SH-SY5Y (cell line): ENCODE results near the gene VPS35.

ENCODE experiments used
- GATA2 ChIP-seq: IDR thresholded peaks from 2 replicates; pipeline ENCODE4 v1.6.1; 2011; ENCODE audit warnings: mild to moderate bottlenecking, low read depth, low read length
- GATA3 ChIP-seq: IDR thresholded peaks from 2 replicates; pipeline ENCODE4 v1.6.1; 2011; ENCODE audit warnings: low read depth, mild to moderate bottlenecking, low read length, moderate library complexity

DNA sequence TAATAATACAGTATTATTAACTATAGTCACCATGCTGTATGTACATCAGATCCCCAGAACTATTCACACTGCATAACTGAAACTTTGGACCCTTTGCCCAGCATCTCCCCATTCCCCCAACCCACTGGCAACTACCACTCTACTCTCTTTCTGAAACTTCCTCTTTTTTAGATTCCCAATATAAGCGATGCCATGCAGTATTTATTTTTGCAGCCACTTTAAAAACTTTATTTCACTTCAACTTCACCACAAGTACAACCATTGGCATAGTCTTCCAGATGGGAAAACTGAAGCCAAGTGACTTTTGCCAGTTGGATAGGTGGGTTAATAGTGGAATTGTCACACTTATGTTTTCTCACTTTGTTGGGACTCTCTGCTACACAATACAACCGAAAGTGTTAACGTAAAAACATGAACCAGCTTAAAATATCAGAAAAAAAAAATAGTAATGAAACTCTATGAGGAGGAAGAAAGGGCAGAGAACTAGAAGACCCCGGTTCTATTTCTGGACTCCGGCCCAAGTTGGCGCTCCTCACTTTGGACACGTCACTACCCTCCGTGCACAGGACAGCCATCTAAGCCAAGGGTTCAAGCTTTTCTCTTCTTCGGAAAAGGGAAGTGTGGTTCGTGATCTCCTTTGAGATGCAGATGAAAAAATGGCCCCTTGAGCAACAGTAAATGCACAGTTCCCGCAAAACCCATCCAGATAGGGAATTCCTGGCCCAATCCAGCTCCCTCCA, 68.5 kb downstream of the VPS35 start:
- TF ChIP-seq GATA2 (no peak), GATA3 (no peak)
